Measurements from ENCODE around the gene DNAH2. TPM values are rescaled to one million over a fixed set of nuclear protein-coding genes. Genes with fewer than 3 reads are reported as not detected.

Gene DNAH2
- 0.01 to 0.02 TPM (median 0.02 TPM) in 3 of 5 replicates, not detected in the others for total RNA-seq (2022; extraction: Qiagen RNA extraction; ENCODE audit: low read depth)

GRCh38 chr17:7716901-7717755 lies at the start of gene DNAH2:
Gene DNAH2 (plus strand): TSS chr17:7717744. CDS start chr17:7719735, 1,991 bp downstream.

GRCh38 chr17:7687072-7687907 lies 30.3 kb upstream of the DNAH2 start, which contains the start of gene TP53:
Gene TP53 (minus strand): TSS chr17:7687490. CDS start chr17:7676594, 10,896 bp downstream.

GRCh38 chr17:7687908-7688807 lies 29.4 kb upstream of the DNAH2 start, which contains the start of gene WRAP53:
Gene WRAP53 (plus strand): TSS chr17:7688477. CDS start chr17:7688649, 172 bp downstream.

GRCh38 chr17:7704601-7705268 lies 12.8 kb upstream of the DNAH2 start, which contains the start of gene EFNB3:
Gene EFNB3 (plus strand): TSS chr17:7705202. CDS start chr17:7705599, 397 bp downstream.

GRCh38 chr17:7833795-7834541 lies 116.4 kb downstream of the DNAH2 start, which contains the start of gene KDM6B:
Gene KDM6B (plus strand): TSS chr17:7834217. CDS start chr17:7845555, 11,338 bp downstream.

GRCh38 chr17:7854851-7855659 lies 137.5 kb downstream of the DNAH2 start, which contains the start of gene TMEM88:
Gene TMEM88 (plus strand): TSS chr17:7855066. CDS start chr17:7855075, 9 bp downstream.

GRCh38 chr17:7856811-7857712 lies 139.5 kb downstream of the DNAH2 start, which contains the start of gene NAA38:
Gene NAA38 (minus strand): TSS chr17:7857559. CDS start chr17:7857463, 96 bp downstream.

GRCh38 chr17:7857713-7858521 lies 140.4 kb downstream of the DNAH2 start, which contains the start of gene CYB5D1:
Gene CYB5D1 (plus strand): TSS chr17:7858003. CDS start chr17:7858135, 132 bp downstream.

Other genes starting within 250 kb of the DNAH2 start
- gene ZBTB4, start 238.1 kb upstream of the DNAH2 start, total RNA-seq (2022; extraction: Qiagen RNA extraction; ENCODE audit: low read depth) = 17.8 to 24.3 TPM (median 22.7 TPM) in 5 replicates
- not detected in 5 replicates for gene SLC35G6, start 236.3 kb upstream of the DNAH2 start, total RNA-seq (2022; extraction: Qiagen RNA extraction; ENCODE audit: low read depth)
- 62.1 to 84.5 TPM (median 77.7 TPM) in 5 replicates for gene POLR2A, start 233.4 kb upstream of the DNAH2 start, total RNA-seq (2022; extraction: Qiagen RNA extraction; ENCODE audit: low read depth)
- 8.8 to 13.0 TPM (median 10.7 TPM) in 5 replicates for gene TNFSF12, start 168.7 kb upstream of the DNAH2 start, total RNA-seq (2022; extraction: Qiagen RNA extraction; ENCODE audit: low read depth)
- 0.72 to 1.5 TPM (median 1.1 TPM) in 5 replicates for gene TNFSF13, start 159.0 kb upstream of the DNAH2 start, total RNA-seq (2022; extraction: Qiagen RNA extraction; ENCODE audit: low read depth)
- 93.8 to 107 TPM (median 95.9 TPM) in 5 replicates for gene SENP3, start 155.8 kb upstream of the DNAH2 start, total RNA-seq (2022; extraction: Qiagen RNA extraction; ENCODE audit: low read depth)
- gene CD68, start 138.1 kb upstream of the DNAH2 start, total RNA-seq (2022; extraction: Qiagen RNA extraction; ENCODE audit: low read depth) = 31.7 to 44.5 TPM (median 39.7 TPM) in 5 replicates
- gene MPDU1, start 133.9 kb upstream of the DNAH2 start, total RNA-seq (2022; extraction: Qiagen RNA extraction; ENCODE audit: low read depth) = 117 to 140 TPM (median 122 TPM) in 5 replicates
- 0.16 to 0.30 TPM (median 0.19 TPM) in 5 replicates for gene SOX15, start 127.7 kb upstream of the DNAH2 start, total RNA-seq (2022; extraction: Qiagen RNA extraction; ENCODE audit: low read depth)
- 52.7 to 63.1 TPM (median 62.0 TPM) in 5 replicates for gene FXR2, start 102.8 kb upstream of the DNAH2 start, total RNA-seq (2022; extraction: Qiagen RNA extraction; ENCODE audit: low read depth)
- gene SAT2, start 89.9 kb upstream of the DNAH2 start, total RNA-seq (2022; extraction: Qiagen RNA extraction; ENCODE audit: low read depth) = 70.6 to 108 TPM (median 81.7 TPM) in 5 replicates
- 0.47 to 0.70 TPM (median 0.64 TPM) in 5 replicates for gene SHBG, start 87.6 kb upstream of the DNAH2 start, total RNA-seq (2022; extraction: Qiagen RNA extraction; ENCODE audit: low read depth)
- gene ATP1B2, start 66.8 kb upstream of the DNAH2 start, total RNA-seq (2022; extraction: Qiagen RNA extraction; ENCODE audit: low read depth) = 0.13 to 0.42 TPM (median 0.27 TPM) in 5 replicates
- gene TP53, start 30.3 kb upstream of the DNAH2 start, total RNA-seq (2022; extraction: Qiagen RNA extraction; ENCODE audit: low read depth) = 46.4 to 54.0 TPM (median 52.3 TPM) in 5 replicates
- 33.8 to 47.6 TPM (median 43.3 TPM) in 5 replicates for gene WRAP53, start 29.3 kb upstream of the DNAH2 start, total RNA-seq (2022; extraction: Qiagen RNA extraction; ENCODE audit: low read depth)
- 0.85 to 1.9 TPM (median 1.7 TPM) in 5 replicates for gene EFNB3, start 12.5 kb upstream of the DNAH2 start, total RNA-seq (2022; extraction: Qiagen RNA extraction; ENCODE audit: low read depth)
- 13.2 to 24.6 TPM (median 20.3 TPM) in 5 replicates for gene KDM6B, start 116.5 kb downstream of the DNAH2 start, total RNA-seq (2022; extraction: Qiagen RNA extraction; ENCODE audit: low read depth)
- gene TMEM88, start 137.3 kb downstream of the DNAH2 start, total RNA-seq (2022; extraction: Qiagen RNA extraction; ENCODE audit: low read depth) = 0.31 to 1.5 TPM (median 0.71 TPM) in 5 replicates
- gene NAA38, start 139.8 kb downstream of the DNAH2 start, total RNA-seq (2022; extraction: Qiagen RNA extraction; ENCODE audit: low read depth) = 188 to 252 TPM (median 226 TPM) in 5 replicates
- gene CYB5D1, start 140.3 kb downstream of the DNAH2 start, total RNA-seq (2022; extraction: Qiagen RNA extraction; ENCODE audit: low read depth) = 17.6 to 22.4 TPM (median 21.6 TPM) in 5 replicates
- 58.1 to 75.8 TPM (median 63.0 TPM) in 5 replicates for gene CHD3, start 171.0 kb downstream of the DNAH2 start, total RNA-seq (2022; extraction: Qiagen RNA extraction; ENCODE audit: low read depth)
- 0.98 to 1.9 TPM (median 1.4 TPM) in 5 replicates for gene RNF227, start 198.5 kb downstream of the DNAH2 start, total RNA-seq (2022; extraction: Qiagen RNA extraction; ENCODE audit: low read depth)
- gene KCNAB3, start 212.1 kb downstream of the DNAH2 start, total RNA-seq (2022; extraction: Qiagen RNA extraction; ENCODE audit: low read depth) = 1.5 to 3.4 TPM (median 2.9 TPM) in 5 replicates
- gene TRAPPC1, start 214.2 kb downstream of the DNAH2 start, total RNA-seq (2022; extraction: Qiagen RNA extraction; ENCODE audit: low read depth) = 301 to 369 TPM (median 322 TPM) in 5 replicates
- gene CNTROB, start 214.5 kb downstream of the DNAH2 start, total RNA-seq (2022; extraction: Qiagen RNA extraction; ENCODE audit: low read depth) = 33.2 to 42.2 TPM (median 41.3 TPM) in 5 replicates

Measured in A549 treated with RU486 at 1 μM for 4 hours (cell line).